ENCODE measurements around the gene SHC2. TPM values are rescaled to one million over a fixed set of nuclear protein-coding genes. Genes with fewer than 3 reads are reported as not detected.

The SHC2 gene, protein sequence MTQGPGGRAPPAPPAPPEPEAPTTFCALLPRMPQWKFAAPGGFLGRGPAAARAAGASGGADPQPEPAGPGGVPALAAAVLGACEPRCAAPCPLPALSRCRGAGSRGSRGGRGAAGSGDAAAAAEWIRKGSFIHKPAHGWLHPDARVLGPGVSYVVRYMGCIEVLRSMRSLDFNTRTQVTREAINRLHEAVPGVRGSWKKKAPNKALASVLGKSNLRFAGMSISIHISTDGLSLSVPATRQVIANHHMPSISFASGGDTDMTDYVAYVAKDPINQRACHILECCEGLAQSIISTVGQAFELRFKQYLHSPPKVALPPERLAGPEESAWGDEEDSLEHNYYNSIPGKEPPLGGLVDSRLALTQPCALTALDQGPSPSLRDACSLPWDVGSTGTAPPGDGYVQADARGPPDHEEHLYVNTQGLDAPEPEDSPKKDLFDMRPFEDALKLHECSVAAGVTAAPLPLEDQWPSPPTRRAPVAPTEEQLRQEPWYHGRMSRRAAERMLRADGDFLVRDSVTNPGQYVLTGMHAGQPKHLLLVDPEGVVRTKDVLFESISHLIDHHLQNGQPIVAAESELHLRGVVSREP
- total RNA-seq = 10 to 100 TPM; 21.0 to 21.9 TPM
- long read RNA-seq, donor 1, transcript SHC2-201 (13 exons, 2,494 nt) = major isoform, 11 of 24 reads
- long read RNA-seq, donor 1, partial matches to known transcripts = 0 of 24 reads
- long read RNA-seq, donor 1, other reads (novel, unspliced or antisense) = 10 of 24 reads
- long read RNA-seq, donor 2, partial matches to known transcripts = 11 of 18 reads
- long read RNA-seq, donor 2, other reads (novel, unspliced or antisense) = 3 of 18 reads

DNA sequence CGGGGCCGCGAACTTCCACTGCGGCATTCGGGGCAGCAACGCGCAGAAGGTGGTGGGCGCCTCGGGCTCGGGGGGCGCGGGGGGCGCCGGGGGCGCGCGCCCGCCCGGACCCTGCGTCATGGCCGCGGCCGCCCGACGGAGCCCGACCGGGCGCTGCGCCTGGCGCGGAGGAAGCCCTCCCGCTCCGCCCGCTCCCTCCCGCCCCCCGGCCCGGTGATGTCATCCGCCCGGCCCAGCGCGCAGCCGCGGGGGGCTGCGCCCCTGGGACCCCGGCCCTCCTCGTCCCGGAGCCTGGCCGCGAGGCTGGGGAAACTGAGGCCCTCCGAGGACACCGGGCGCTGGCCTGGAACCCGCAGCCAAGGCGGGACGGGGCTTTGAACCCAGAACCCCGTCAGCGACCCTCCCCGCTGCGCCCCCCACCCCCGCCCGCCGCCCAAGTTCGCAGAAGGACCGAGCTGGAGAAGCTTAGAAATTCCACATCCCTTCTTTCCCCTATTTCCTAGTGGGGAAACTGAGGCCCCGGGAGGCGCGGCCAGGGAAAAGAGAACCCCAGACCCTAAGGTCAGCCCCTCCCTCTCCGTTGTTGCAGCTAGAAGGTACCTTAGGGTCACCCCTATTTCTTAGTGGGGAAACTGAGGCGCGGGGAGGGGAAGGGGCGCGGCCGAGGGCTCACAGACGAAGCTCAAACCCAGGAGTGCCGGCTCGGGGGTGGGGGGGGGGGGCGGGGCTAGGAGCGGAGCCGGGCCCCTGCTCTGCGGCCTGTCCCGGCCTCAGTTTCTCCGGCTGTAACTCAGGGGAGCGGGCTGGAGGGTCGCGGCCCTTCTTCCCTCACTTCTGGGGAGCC is at the start of gene SHC2:
SHC2 (minus strand) TSS at position 157 of the 844 bp plus-strand sequence; CDS start at position 120, 37 bp downstream.
- DNase-seq (ENCODE audit: low spot score) = no peak
- intact Hi-C loops (cut with DNase I) = no loop called here

DNA sequence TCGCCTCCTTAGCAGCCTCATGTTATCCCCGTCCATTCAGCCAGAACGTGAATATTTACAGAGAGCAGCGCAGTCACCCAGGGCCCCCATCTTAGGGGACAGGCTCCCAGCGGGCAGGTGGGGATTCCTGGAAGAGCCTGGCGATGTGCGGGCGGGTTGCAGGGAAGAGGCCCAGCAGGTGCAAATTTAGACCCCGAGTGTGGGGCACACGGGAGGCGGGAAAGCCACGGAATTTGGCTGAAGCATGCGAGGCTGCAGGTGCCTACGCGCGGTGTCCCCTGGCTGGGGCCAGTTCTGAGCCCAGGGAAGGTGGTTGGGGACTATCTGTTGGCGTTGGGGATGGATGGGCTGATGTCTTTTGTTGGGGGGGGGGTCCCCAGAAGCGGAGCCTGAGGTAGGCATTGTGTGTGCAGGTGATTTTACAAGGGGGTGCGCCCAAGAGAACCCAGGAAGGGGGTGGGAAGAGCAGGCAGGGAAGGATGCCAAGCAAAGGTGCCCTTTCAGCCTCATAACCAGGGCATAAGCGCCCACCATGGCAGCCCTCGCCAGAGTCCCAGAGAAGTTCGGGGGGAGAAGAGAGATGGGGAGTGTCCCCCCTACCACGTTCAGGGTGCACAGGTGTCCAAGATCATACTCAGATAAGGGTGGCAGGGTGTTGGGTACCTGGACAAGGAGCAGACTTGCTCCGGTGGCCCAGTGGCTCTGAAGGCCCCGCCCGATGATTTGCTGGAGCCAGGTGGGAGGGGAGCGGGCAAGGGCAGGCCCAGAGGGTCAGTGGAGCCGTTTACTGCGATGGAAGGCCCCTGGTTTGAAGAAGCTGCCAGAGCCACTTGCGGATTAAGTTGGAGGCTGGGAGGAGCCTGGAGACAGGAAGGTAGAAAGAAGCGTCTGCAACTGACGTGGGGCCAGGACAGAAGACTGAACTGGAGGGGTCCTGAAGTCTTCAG is 47.6 kb upstream of the SHC2 start:
- intact Hi-C loops (cut with DNase I) = no loop called here
- DNase-seq (ENCODE audit: low spot score) = no peak

DNA sequence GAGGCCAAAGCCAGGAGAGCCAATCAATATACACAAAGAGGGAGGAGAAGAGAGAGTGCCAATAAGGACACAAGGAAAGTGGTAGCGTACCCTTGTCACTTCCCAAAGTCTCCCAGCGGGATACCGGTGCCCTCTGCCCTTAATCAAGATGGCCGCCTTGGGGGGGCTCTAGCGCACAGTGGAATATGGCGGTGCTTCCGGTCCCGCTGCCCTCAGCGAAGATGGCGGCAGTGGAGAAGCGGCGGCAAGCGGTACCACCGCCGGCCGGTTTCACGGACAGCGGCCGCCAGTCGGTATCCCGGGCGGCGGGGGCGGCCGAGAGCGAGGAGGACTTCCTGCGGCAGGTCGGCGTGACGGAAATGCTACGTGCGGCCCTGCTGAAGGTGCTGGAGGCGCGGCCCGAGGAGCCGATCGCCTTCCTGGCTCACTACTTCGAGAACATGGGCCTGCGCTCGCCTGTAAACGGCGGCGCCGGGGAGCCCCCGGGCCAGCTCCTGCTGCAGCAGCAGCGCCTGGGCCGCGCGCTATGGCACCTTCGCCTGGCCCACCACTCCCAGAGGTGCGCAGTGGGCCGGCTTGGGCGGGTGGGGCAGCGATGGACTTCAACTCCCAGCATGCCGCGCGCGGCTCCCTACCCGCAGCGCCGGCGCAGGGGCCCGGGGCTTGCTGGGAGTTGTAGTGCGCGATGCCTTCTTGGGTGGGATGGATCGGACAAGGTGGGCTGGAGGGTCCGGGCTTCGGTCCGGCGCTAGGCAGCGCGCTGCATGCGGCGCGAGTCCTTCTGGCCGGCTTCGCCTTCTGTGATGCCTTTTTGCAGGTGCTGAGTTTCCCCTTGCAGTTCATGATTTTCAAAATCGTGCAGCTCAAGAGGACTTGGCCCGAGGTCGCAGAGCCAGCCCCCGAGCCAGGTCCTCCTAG is 46.7 kb upstream of the SHC2 start, which contains the start of gene TPGS1:
TPGS1 (plus strand) TSS at position 212 of the 918 bp plus-strand sequence; CDS start at position 222, 10 bp downstream.
- intact Hi-C loops (cut with DNase I) = no loop called here

DNA sequence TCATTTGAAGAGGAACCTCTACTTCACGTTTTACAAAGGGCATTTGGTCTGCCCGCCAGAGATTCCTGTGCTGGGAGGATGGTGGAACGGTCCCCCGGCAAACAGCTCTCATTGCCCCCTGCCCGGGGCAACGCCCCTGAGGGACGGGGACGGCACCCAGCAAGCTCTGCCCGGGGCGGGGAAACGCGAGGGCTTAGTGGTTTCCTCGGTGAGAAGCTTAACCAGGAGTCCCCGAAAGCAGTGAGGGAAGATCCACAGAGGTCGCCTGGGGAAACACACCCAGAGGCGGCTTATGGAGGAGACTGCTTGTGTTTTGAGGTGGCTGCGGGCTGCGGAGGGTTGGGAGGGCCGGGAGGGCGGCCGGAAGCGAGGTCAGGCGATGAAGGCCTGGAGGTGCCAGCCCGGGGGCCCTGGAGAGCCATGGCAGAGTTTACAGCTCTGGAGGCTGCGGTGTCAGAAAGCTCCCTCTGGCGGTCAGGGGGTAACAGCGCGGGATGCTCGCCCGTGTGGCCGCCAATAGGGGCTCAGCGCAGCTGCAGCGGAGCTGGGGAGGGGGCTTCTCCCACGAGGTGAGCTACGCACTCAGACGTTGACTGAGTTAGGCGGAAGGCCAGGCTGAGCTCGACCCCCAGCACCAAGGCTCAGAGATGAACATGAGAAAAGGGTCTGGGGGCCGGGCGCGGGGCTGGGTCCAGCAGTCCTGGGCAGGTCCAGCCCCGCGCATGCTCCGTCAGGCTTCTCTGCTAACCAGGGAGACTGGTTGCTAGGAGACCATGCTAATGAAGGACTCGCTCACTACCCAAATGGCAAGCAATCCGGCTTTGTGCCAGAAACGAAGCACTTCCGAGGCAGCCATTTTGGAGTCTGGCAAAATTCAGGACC is 45.8 kb upstream of the SHC2 start:
- intact Hi-C loops (cut with DNase I) = no loop called here
- DNase-seq (ENCODE audit: low spot score) = peak; percentile 99

More for the DNA sequence above, 46.7 kb upstream of the SHC2 start, which contains the start of gene TPGS1:
- peak; percentile 98 for DNase-seq (ENCODE audit: low spot score)

DNA sequence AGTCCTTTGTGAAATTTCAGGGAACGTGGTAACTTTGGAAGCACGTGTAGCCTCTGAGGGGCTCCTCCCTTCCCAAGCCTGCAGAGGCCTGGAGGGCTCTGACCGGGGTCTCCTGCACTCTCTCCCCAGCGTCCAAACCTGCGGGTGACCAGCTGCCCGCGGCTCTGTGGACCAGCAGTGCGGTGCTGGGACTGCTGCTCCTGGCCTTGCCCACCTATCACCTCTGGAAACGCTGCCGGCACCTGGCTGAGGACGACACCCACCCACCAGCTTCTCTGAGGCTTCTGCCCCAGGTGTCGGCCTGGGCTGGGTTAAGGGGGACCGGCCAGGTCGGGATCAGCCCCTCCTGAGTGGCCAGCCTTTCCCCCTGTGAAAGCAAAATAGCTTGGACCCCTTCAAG is 43.8 kb upstream of the SHC2 start:
- intact Hi-C loops (cut with DNase I) = no loop called here
- no peak for DNase-seq (ENCODE audit: low spot score)

DNA sequence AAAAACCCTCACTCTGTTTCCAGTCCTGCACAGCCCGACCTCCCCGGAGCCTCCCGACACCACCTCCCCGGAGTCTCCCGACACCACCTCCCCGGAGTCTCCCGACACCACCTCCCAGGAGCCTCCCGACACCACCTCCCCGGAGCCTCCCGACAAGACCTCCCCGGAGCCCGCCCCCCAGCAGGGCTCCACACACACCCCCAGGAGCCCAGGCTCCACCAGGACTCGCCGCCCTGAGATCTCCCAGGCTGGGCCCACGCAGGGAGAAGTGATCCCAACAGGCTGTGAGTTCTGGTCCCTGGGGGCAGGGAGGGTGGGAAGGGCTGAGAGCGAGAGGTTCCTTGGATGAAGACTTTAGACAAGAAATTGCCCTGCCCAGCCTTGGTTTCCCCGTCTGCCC is 40.8 kb upstream of the SHC2 start:
- no peak for DNase-seq (ENCODE audit: low spot score)
- intact Hi-C loops (cut with DNase I) = no loop called here

DNA sequence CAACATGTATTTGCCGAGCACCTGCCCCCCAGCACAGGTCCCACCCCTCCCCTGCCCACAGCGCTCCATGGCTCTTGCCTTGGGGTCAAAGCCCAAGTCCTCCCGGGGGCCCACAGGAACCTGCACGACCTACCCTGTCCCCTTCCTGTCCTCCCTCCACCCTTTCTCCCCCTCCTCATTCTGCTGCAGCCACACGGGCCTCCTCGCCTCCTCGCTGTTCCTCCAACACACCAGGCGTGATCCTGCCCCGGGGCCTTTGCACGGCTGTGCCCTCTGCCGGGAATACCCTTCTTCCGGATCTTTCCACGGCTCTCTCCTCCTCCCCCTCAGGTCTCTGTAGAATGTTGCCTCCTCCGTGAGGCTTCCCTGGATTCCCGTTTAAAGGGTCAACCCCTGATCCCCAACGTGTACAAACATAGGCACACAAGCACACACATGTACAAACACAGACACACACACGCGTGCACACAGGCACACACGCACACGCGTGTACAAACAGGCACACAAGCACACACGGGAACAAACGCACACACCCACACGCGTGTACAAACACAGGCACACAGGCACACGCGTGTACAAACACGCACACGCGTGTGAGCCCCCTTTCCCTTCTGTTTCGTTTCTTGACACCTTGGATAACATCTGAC is 38.3 kb upstream of the SHC2 start:
- intact Hi-C loops (cut with DNase I) = no loop called here
- DNase-seq (ENCODE audit: low spot score) = no peak

DNA sequence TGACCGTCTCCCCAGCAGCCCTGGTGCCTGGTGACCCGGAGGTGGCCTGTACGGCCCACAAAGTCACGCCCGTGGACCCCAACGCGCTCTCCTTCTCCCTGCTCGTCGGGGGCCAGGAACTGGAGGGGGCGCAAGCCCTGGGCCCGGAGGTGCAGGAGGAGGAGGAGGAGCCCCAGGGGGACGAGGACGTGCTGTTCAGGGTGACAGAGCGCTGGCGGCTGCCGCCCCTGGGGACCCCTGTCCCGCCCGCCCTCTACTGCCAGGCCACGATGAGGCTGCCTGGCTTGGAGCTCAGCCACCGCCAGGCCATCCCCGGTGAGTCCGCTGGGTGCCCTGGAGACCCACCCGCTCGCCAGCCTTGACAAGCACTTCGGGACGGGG is 37.7 kb upstream of the SHC2 start:
- intact Hi-C loops (cut with DNase I) = no loop called here
- DNase-seq (ENCODE audit: low spot score) = no peak

DNA sequence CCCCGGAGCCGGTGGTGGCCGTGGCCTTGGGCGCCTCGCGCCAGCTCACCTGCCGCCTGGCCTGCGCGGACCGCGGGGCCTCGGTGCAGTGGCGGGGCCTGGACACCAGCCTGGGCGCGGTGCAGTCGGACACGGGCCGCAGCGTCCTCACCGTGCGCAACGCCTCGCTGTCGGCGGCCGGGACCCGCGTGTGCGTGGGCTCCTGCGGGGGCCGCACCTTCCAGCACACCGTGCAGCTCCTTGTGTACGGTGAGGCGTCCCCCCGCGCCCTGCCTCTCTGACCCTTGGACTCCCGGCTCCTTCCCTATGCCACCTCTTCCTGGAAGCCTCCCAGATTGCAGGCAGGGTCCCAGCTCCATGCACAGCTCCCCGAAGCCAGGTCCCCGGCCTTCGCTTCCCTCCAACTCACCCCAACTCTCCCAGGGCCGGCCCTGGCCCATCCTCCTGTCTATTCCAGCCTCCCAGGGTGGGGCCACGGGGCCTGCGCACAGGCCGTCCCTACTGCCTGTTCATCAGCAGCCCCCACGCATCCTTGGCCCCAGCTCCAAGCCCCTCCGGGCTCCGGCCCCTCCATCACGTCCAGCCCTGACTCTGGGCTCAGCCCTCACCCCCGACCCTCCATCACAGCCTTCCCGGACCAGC is 37.2 kb upstream of the SHC2 start:
- intact Hi-C loops (cut with DNase I) = no loop called here
- no peak for DNase-seq (ENCODE audit: low spot score)

DNA sequence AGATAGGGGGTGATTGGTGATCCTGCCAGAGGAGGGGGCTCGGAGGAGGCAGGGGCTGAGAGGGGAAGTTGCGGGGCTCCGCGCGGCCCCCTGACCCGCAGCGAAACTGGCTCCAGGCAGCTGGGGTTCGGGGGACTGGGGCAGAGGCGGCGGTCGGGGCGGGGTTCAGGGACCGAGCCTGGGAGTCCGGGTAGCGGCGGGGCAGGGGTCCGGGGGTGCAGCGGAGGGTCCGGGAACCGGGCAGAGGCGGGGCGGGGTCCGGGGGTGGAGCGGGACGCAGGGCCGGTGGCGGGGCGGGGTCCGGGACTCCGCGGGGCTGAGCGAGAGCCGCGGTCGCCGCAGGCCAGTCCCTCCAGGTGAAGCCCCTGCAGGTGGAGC is 36.6 kb upstream of the SHC2 start:
- intact Hi-C loops (cut with DNase I) = no loop called here
- DNase-seq (ENCODE audit: low spot score) = no peak

DNA sequence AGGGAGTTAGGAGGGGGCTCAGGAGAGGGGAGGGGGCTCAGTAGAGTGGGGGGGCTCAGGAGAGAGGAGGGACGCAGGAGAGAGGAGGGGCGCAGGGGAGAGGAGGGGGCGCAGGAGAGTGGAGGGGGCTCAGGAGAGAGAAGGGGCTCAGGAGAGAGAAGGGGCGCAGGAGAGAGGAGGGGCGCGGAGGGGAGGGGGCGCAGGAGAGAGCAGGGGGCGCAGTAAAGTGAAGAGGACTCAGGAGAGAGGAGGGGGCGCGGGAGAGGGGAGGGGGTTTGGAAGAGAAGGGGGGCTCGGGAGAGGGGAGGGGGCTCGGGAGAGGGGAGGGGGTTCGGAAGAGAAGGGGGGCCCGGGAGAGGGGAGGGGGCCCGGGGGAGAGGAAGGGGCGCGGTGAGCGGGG is 36.2 kb upstream of the SHC2 start:
- intact Hi-C loops (cut with DNase I) = no loop called here
- DNase-seq (ENCODE audit: low spot score) = no peak

DNA sequence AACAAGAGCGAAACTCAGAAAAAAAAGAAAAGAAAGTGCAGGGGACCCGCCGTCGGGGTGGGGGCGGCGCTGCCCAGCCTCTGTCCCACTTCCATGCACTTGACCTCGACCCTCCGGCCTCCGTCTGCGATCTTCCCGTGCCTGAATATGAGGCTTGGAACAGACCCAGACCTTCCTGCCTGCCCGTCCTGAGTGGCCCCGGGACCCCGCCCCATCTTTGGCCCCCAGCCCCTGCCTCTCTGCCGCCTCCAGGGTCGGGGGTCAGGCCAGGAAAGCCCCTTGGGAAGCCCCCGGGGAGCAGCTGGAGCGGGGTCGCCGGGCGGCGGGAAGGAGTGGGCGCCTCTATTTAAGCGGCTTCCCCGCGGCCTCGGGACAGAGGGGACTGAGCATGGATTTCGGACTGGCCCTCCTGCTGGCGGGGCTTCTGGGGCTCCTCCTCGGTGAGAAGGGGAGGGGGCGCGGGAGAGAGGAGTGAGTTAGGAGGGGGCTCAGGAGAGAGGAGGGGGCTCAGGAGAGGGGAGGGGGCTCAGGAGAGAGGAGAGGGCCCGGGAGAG is 35.4 kb upstream of the SHC2 start, which contains the start of gene MADCAM1:
MADCAM1 (plus strand) TSS at position 375 of the 554 bp plus-strand sequence; CDS start at position 389, 14 bp downstream.
- intact Hi-C loops (cut with DNase I) = no loop called here
- DNase-seq (ENCODE audit: low spot score) = no peak

DNA sequence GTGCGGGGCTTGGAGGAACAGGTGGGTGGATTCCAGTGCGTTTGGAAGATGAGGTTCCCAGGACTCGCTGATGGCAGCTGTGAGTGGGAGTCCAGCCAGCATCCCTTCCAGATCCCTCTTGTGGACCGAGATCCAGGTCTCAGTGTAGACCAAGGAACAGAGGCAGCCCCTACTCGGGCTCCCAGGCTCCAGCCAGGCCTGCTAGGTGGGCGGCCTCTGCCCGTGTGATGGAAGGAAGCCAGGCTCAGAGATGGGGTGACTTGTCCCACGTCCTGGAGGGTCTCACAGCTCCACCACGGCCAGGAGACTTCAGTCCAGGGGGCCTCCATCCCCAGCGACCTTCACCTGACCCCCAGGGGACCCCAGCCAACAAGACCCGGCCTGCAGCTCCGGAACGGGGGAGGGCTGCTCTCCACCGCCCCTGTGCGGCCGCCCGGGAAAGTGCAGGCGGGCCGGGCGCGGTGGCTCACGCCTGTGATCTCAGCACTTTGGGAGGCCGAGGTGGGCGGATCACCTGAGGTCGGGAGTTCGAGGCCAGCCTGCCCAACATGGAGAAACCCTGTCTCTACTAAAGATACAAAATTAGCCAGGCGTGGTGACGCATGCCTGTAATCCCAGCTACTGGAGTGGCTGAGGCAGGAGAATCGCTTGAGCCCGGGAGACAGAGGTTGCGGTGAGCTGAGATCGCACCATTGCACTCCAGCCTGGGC is 34.7 kb upstream of the SHC2 start:
- intact Hi-C loops (cut with DNase I) = no loop called here

DNA sequence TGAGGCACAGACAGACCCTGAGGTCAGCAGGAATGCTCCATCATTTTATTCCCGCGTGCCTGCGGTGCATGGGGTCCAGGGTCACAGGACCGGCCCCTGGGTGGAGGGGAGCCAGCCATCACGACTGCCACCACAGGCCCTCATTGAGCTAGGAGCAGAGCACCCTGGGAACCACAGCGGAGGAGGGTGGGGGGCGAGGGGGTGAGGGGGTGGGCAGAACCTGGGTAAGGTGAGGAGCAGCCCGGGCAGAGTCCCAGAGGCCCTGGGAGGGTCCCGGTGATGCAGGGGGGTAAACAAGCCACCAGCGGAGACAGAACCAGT is 34.2 kb upstream of the SHC2 start:
- intact Hi-C loops (cut with DNase I) = no loop called here
- DNase-seq (ENCODE audit: low spot score) = no peak

More for the DNA sequence above, 34.7 kb upstream of the SHC2 start:
- no peak for DNase-seq (ENCODE audit: low spot score)
